AG08395 (cell line): ENCODE results near the gene MOV10.

Source experiments
- DNase-seq: peaks from one replicate; pipeline ENCODE4 v3.0.0; 2012; ENCODE audit warnings: mixed read lengths, low spot score

MOV10 gene

DNA sequence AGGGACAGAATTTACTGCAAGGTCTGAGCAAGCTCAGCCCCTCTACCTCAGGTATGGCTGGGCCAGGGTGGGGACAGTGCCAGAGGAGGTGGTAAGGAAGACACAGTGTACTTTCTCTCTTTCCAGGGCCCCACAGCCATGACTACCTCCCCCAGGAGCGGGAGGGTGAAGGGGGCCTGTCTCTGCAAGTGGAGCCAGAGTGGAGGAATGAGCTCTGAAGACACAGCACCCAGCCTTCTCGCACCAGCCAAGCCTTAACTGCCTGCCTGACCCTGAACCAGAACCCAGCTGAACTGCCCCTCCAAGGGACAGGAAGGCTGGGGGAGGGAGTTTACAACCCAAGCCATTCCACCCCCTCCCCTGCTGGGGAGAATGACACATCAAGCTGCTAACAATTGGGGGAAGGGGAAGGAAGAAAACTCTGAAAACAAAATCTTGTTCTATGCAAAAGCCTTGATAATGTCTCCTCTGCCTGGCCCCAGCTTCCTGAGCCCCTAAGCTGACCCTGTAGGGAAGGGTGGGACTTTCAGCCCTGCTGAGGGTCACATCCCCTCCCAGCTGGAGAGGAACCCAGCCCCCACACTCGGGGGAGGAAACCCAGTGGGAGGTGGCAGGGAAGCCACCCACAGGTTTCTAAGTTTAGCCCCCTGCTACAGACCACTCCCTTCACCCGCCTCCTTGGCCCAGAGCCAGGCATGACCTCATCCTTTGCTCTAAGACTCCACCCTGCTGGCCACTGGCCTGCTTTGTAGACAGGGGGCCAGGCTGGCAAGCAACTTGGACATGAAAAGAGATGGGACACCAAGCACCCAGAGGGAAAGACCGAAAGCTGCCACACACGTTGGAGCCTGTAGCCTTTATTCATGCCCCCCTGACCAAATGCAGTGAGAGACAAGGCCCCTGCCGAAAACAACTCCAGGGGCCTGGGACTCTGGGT, 26.1 kb downstream of the MOV10 start:
- DNase-seq: peak; percentile 85

DNA sequence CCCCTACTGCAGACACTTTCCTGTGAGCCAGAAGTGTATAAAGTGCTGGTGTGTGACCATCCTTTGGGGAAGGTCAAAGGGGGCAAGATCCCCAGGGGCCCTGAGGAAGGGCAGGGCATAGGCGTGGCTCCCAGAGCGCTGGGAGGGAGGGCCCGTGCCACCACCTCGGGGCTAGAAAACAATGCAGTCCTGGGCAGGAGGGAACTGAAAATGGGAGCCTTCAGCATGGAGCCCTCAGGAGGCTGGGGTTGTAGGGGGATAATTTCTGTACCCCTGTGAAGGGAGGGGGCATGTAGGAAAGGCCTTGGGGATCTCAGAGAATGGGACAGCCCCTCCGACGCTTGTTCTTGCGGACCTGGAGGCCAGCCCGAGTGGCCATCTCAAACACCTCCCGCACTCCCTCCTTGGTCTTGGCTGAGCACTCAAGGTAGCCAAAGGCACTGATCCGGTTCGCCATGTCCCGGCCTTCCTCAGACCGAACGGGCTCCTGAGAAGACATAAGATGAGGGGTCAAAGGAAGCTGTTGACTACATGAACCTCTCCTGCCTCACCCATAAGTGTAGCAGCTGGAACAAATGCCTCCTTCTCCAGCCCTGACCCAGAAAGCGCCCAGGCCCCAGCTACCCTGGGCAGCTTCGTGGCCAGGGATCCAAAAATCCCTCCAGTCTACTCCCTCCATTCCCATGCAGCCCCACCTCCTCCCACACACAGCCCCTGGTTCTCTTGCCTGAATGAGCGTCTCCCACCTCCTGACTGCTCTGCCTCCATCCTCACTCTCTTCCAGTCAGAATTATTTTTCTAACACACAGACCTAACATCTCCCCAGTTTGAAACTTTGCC, 27.0 kb downstream of the MOV10 start:
- no peak for DNase-seq

- DNase-seq: no peak
These were observed 27.6 kb downstream of the MOV10 start for GRCh38 chr1:112702067-112702395.

DNA sequence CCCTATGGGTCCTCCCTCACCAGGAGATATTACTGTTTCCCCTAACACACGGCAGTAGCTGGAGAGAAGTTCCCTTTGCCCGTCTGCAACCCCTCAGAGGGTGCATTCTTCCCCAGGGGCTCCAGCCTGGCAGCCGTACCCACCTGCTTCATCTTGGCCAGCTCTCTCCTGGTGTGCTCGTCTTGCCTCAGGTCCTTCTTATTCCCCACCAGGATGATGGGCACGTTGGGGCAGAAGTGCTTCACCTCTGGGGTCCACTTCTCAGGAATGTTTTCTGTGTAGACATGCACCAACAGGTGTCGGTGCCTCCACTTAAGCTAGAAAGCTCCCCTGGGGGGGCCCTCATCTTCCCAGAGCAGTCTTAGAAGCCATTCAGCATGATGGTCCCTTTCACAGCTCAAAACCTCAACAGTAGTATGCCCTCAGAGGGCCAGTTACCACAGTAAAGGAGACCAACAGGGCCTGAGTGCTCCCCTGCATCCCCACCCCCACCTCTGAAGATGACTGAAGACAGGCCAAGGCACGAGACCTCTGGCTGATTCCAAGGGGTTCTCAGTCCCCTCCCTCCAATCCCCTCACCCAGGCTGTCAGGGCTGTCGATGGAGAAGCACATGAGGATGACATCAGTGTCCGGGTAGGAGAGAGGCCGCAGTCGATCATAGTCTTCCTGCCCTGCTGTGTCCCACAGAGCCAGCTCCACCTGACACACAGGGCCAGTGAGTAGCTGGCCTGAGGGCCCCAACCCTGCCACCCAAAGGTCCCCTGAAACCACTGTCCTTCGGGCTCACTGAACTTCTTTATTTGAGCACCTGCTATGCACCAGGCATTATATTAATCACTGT, 28.2 kb downstream of the MOV10 start:
- no peak for DNase-seq

DNA sequence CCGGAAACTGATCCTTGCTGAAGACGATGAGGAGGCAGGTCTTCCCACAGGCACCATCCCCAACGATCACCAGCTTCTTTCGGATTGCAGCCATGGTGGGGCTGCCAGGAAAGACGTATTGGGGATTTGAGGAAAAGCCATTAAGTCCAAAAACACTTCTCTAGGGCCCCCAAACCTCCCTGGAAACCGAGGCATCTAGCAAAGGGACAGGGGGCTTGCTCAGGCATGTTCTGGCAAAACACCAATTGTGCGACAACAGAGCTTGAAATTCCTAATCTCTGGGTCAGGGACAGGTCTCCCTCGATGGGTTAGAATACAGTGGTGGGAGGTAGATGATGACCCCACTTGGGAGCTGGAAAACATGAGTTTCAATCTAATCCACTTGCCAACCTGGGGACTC, 29.2 kb downstream of the MOV10 start:
- DNase-seq: no peak

DNA sequence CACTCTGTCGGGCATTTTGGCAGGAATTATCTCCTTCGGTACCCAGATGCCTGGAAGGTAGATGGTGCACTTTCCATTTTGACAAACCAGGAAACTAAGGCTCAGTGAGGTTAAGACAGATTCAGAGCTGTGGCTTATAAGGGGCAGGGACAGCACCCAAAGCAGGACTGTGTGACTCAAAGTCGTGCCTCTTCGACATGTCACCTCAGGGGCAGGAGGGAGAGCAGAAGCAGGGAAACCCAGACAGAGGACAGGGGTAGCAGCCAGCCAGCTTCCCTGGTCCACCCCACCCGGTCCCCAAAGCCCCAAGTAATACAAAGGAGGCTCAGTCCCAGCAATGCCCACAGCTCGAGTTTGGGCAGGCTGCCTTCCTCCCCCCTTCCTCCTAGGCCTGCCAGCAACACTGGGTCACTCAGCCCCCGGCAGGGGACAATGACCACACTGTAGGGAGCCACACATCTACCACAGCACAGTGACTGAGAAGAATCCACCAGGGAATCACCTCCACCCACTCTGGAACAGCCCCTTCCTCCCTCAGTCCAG, 30.0 kb downstream of the MOV10 start:
- no peak for DNase-seq

DNA sequence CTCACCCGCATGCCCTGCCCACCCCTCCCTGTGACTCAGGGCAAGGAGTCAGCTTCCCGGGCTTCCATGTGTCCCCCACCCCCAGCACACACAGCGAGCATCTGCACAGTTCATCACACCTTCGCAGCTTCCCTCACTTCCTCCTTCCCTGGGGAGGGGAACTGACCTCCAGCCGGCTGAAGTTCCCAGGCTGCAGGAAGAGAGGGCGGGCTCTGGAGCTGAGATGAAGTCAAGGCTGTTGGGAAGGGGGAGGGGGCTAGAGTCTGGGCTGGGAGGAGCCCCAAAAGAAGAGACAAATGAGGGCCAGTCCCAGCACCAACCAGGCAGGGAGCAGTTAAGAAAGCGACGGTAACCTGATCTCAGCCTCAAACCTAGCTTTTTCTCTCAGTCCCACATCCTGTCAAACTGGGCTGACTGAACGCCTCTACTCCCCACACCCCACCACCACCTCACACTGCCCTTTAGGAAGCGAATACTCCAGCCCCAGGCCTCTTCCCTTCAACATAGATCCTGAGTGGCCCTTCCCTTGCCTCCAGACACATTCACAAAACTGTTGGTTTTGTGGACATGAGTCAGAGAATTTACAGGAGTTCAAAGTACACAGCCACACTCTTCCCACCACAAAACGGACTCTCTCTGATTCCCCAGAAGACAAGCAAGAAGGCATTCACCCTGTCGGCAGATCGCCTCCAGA, 30.6 kb downstream of the MOV10 start:
- DNase-seq: peak; percentile 95

DNA sequence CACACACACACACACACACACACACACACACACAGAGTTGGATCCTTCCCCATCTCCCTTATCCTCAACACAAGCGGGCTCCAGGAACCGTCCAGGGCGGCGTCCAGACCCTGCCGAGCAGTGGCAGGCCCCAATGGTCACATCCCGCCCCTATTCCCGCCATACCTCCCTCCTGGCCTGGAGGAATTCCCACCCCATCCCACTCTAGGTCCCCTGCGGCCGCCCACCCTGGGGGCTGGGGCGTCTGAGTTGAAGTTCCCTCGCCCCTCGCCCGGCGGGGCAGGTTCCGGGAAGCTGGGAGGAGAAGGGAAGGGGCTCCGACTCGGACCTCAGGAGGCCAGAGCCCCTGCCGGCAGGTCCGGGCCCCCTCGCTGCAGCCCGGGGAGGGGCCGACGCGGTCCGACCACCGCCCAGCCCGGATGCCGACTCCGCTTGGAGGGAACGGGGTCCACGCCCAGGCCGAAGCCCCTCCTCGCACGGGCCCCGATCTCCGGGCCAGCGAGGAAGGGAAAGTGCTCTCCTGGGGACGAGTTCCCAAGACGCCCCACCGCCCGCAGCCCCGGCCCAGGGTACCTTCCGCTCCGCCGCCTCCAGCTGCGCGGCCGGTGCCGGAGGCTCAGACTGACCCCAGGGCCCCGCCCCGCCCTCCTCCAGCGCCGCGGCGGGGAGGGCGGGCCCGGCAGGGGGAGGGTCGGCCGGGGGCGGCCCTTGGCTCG, 32.2 kb downstream of the MOV10 start, which contains the start of gene RHOC:
Gene RHOC, minus strand, starts transcription at position 623 of the 716 bp plus-strand sequence. CDS start 3,328 bp downstream, outside the sequence.
- DNase-seq: peak; percentile 88

- peak; percentile 91 for DNase-seq
These were observed 33.0 kb downstream of the MOV10 start for GRCh38 chr1:112707221-112708001.

GRCh38 chr1:112708002-112708448, 33.6 kb downstream of the MOV10 start:
- DNase-seq: no peak

DNA sequence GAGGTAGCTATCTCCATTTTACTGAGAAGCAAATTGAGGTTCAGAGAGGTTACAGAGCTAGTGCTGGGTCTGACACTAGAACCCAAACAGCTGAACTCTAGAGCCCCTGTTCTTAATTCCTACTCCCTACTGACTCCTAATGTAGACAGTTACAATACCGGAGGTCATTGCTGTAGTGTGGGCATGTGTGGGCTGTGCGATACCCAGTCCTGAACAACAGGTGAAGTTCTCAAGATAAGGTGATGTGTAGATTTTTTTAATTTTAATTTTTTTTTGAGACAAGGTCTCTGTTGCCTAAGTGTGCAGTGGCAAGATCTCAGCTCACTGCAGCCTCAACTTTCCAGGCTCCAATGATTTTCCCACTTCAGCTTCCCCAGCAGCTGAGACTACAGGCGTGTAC, 34.0 kb downstream of the MOV10 start:
- DNase-seq: no peak

- no peak for DNase-seq
These were observed 35.7 kb downstream of the MOV10 start for GRCh38 chr1:112710159-112710558.

DNA sequence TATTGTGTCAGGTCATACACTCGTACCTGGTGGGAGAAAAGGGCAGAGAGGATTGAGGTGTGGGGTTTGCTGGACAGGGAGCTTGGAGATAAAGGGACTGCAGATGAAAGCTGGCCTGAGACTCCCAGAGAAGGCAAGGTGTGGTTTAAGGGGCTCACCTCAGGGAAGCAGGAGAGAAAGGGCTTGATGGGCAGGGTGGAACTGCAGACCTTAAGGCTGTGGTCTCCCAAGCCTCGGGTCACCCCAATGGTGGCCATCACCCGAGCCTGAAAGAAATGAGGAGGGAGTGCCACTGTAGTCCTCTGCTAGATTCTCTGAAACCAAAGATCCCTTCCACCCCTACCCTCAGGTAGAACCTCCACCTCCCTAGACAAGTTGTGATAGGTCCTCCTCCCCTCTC, 36.1 kb downstream of the MOV10 start:
- no peak for DNase-seq

DNA sequence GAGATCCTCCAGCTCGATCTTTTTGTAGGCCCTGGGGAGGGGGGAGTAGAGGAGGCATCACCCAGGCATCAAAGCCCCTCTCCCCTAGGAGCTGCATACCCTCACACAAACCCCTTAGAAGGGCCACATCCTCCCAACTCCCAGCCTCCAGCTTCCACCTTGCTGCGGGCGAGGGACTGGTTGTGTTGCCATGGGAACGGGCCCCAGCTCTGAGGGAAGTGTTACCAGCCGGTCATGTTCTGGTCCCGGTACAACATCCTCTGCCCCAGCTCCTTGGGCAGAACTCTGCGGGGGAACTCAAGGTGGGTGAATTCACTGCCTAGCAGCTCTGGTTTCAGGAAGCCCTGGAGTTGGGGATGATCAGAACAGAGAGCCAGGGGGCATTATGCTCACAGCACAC, 36.6 kb downstream of the MOV10 start:
- no peak for DNase-seq

DNA sequence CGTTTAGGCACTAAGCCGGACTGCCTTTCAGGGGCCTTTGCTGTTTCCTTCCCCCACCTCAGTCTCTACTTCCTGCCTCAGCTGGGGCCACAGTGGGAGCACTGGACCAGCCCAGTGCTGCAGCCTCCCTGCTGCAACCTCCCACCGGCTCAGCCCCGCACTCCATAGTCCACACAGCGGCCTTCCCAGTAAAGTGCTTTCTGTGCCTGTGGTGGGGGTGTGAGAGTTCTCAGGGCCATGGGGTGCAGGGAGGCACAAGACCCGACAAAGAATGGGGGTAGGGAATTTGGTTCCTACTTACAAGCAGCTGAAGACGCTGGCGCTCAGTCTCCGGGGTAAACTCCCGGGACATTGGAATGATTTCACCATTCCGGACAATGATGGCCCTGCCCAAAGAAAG, 37.2 kb downstream of the MOV10 start:
- DNase-seq: no peak

DNA sequence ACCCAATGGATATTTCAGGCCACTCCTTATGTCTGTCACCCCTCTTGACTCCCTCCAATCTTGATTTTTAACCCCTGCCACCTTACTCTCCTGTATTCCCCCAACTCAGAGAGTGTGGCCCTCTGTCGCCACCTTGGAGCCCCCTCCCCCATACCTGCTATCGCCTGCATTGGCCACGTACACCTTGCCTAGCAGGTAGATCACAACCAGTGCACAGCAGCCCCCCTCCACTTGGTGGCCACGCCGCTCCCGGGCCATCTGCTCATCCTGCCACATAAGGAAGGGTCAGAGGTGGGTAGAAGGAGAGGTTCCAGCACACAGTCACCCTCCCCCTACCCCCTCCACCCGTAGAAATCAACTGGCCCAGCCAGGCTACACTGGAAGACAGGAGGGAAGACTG, 37.7 kb downstream of the MOV10 start:
- DNase-seq: no peak

GRCh38 chr1:112712701-112713128, 38.3 kb downstream of the MOV10 start:
- DNase-seq: no peak

- no peak for DNase-seq
These were observed 39.2 kb downstream of the MOV10 start for GRCh38 chr1:112713466-112714312.
